Placental pericyte (primary cell): ENCODE results near the gene MBD4. TPM values are rescaled to one million over a fixed set of nuclear protein-coding genes. Genes with fewer than 3 reads are reported as not detected.

Experiments used
- small RNA-seq: library from RNA; depleted of rRNA; stranded (forward); fragments of <200 nt; gene quantifications from one replicate; pipeline ENCODE3, GENCODE V24; 2012; ENCODE audit warnings: low replicate concordance
- total RNA-seq: library from RNA; depleted of rRNA; stranded (reverse); fragments of >200 nt; gene quantifications from 2 replicates; pipeline ENCODE4 v1.2.3, GENCODE V29; 2012

Gene MBD4
- 27.3 and 42.2 TPM in 2 replicates for total RNA-seq

DNA sequence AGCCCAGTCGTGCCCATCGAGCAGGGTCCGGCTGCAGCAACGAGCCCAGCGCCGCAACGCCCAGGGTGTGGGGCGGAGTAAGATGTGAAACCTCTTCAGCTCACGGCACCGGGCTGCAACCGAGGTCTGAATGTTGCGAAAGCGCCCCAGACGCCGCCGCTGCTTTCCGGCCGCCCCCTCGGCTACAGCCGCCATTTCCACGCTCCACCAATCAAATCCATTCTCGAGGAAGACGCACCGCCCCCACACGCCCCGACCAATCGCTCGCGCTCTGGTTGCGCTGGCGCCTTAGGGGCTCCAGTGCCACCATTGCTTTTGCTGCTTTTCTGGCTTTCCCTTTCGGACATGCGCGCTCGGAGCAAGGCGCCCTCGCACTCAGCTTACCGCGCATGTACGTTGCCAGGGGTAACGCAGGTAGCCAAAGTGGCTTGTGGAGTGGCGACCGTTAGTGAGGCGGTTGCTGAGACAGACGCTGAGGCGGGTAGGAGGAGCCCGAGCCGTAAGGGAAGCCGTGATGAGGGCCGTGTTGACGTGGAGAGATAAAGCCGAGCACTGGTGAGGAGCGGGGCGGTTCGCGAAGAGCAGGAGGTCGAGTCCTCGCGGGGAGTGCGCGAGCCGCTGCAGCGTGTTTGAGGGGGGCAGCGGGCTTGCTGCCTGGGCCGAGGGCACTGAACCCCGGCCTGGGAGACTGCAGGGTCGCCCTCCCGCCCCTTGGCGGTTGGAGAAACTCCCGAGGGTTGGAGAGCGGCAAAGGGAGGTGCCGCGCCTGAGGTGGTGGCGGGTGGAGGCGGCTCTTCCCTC lies at the start of gene MBD4, which contains the start of gene IFT122:
Gene MBD4 (minus strand): TSS at position 132 of the 801 bp plus-strand sequence. CDS start 115 bp downstream, at position 17.
Gene IFT122 (plus strand): TSS at position 408 of the 801 bp plus-strand sequence. CDS start 107 bp downstream, at position 515.

DNA sequence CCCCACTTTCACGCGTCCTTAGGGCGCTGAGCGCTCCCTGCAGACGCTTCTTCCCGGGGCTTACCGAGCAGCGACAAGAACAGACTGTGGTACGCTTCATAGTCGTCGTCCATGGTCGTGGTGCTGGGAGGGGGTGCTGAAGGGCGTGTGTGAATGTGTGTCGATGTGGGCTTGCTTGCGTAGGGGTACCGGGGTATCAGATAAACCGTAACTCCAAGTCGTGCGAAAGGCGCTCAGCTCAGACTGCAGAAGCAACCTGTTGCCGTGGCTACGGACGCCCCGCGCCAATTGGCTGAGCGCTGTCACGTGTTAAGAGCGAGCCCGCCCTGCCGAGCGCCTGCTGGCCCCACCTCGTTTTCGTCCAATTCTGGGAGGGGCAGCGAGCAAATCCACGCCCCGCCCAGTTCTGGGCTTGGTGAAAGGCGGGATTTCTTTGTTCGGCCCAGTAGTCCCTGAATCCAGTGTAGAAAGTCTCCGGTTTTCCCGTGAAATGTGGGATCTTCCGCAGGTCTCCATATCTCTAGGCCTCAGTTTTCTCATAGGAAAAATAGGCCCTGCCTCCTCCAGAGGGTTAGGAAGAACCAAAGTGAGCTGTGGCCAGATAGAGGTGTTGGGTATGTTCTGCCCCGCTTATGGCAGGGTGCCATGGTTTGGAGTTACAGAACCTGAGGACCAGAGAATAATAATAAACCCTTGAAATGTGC lies 11.2 kb downstream of the MBD4 start, which contains the start of gene EFCAB12:
Gene EFCAB12 (minus strand): TSS at position 261 of the 704 bp plus-strand sequence. CDS start 148 bp downstream, at position 113.

Small RNA genes within 50 kb of the gene (small RNA-seq; reads per million reads assigned to genes)
- gene SNORA7B = 0.26 reads per million

Other genes starting within 250 kb of the MBD4 start
- 452 and 528 TPM in 2 replicates for gene COPG1, start 190.3 kb downstream of the MBD4 start, total RNA-seq
- 20.9 and 22.8 TPM in 2 replicates for gene HMCES, start 161.1 kb downstream of the MBD4 start, total RNA-seq
- gene EFCAB12, start 11.3 kb downstream of the MBD4 start, total RNA-seq = under 0.01 and 0.22 TPM in 2 replicates
- 15.3 and 21.2 TPM in 2 replicates for gene IFT122, start 276 bp upstream of the MBD4 start, total RNA-seq
- not detected in 2 replicates for gene RHO, start 88.7 kb upstream of the MBD4 start, total RNA-seq
- gene H1-8, start 103.2 kb upstream of the MBD4 start, total RNA-seq = not detected in 2 replicates
- gene PLXND1, start 166.7 kb upstream of the MBD4 start, total RNA-seq = 75.3 and 86.9 TPM in 2 replicates